Sciatic nerve (tissue), 2 donors: ENCODE results near the gene USHBP1. TPM values are rescaled to one million over a fixed set of nuclear protein-coding genes. Genes with fewer than 3 reads are reported as not detected.

Source experiments
- ATAC-seq: fragments of 200-7000 bp; cut with Tn5 transposase; one replicate; pipeline ENCODE4 v1.9.1; 2020; ENCODE audit warnings: mild to moderate bottlenecking, moderate library complexity
- DNase-seq: peaks from one replicate; pipeline ENCODE4 v3.0.0-alpha.2; 2020; ENCODE audit warnings: low spot score
- intact Hi-C: fragments of 100-400 bp; cut with DNase I; formaldehyde crosslinking; loops from one replicate; pipeline ENCODE4 v1.14.2; 2022
- total RNA-seq: library from RNA; stranded (reverse); fragmentation: NEBNext Ultra II Directional; extraction: Animal tissue kit (Norgen Biotek cat#: 25700); gene quantifications from one replicate; pipeline ENCODE4 v1.2.1, GENCODE V29; 2021
- donor health status: DM: no; HTN: no; CAD: no.
- donor health status: DM: no; HTN: no; CAD: no.

USHBP1 gene
- total RNA-seq, 1 donor from 2014 or later: 9.6 TPM

GRCh38 chr19:17202249-17202648 lies 62.3 kb downstream of the USHBP1 start:
- no peak for DNase-seq
- intact Hi-C loops: loop anchor here (10.0 kb wide), 1 partner anchor 73 kb away; no protein-coding TSS in a partner anchor
- ATAC-seq: no peak

- no peak for ATAC-seq
- intact Hi-C loops: loop anchor here (10.0 kb wide), 1 partner anchor 74 kb away; no protein-coding TSS in a partner anchor
Measured at GRCh38 chr19:17200408-17201079, 64.0 kb downstream of the USHBP1 start.

More at GRCh38 chr19:17200408-17201079, 64.0 kb downstream of the USHBP1 start:
- no peak for DNase-seq

Other genes starting within 250 kb of the USHBP1 start
- gene CPAMD8, start 237.9 kb downstream of the USHBP1 start, total RNA-seq: 9.6 TPM
- 5.9 TPM for gene HAUS8, start 189.3 kb downstream of the USHBP1 start, total RNA-seq
- 90.7 TPM for gene MYO9B, start 189.0 kb downstream of the USHBP1 start, total RNA-seq
- gene USE1, start 49.4 kb downstream of the USHBP1 start, total RNA-seq: 27.4 TPM
- 23.4 TPM for gene OCEL1, start 38.5 kb downstream of the USHBP1 start, total RNA-seq
- gene NR2F6, start 18.8 kb downstream of the USHBP1 start, total RNA-seq: 23.9 TPM
- gene BABAM1, start 2.7 kb upstream of the USHBP1 start, total RNA-seq: 66.6 TPM
- gene ANKLE1, start 17.2 kb upstream of the USHBP1 start, total RNA-seq: 1.7 TPM
- gene ABHD8, start 38.7 kb upstream of the USHBP1 start, total RNA-seq: 14.9 TPM
- gene MRPL34, start 41.1 kb upstream of the USHBP1 start, total RNA-seq: 55.0 TPM
- gene DDA1, start 44.8 kb upstream of the USHBP1 start, total RNA-seq: 29.4 TPM
- gene ANO8, start 70.1 kb upstream of the USHBP1 start, total RNA-seq: 14.8 TPM
- gene GTPBP3, start 72.8 kb upstream of the USHBP1 start, total RNA-seq: 22.0 TPM
- 283 TPM for gene PLVAP, start 112.6 kb upstream of the USHBP1 start, total RNA-seq
- 0.62 TPM for gene CCDC194, start 129.5 kb upstream of the USHBP1 start, total RNA-seq
- gene BST2, start 140.9 kb upstream of the USHBP1 start, total RNA-seq: 80.0 TPM
- 32.1 TPM for gene MVB12A, start 155.3 kb upstream of the USHBP1 start, total RNA-seq
- 0.36 TPM for gene TMEM221, start 183.9 kb upstream of the USHBP1 start, total RNA-seq
- gene NXNL1, start 196.2 kb upstream of the USHBP1 start, total RNA-seq: not detected
- gene SLC27A1, start 205.8 kb upstream of the USHBP1 start, total RNA-seq: 47.3 TPM
- gene PGLS, start 246.9 kb upstream of the USHBP1 start, total RNA-seq: 47.3 TPM